HEK293T (cell line): ENCODE results near the gene EFCAB6.

Experiments used
- FOXK2 ChIP-seq: fragments of 450-650 bp; IDR thresholded peaks from 2 replicates; pipeline ENCODE4 v1.6.1; 2016; ENCODE audit warnings: mild to moderate bottlenecking
- HDGF ChIP-seq: fragments of 450-650 bp; IDR thresholded peaks from 2 replicates; pipeline ENCODE4 v1.6.1; 2017; ENCODE audit warnings: antibody characterized with exemption, borderline replicate concordance
- LEF1 ChIP-seq: fragments of 450-650 bp; IDR thresholded peaks from 2 replicates; pipeline ENCODE4 v1.6.1; 2017; ENCODE audit warnings: mild to moderate bottlenecking, borderline replicate concordance
- NFRKB ChIP-seq: fragments of 450-650 bp; IDR thresholded peaks from 2 replicates; pipeline ENCODE4 v1.6.1; 2016; ENCODE audit warnings: mild to moderate bottlenecking, moderate library complexity
- SUZ12 ChIP-seq: fragments of 450-650 bp; IDR thresholded peaks from 2 replicates; pipeline ENCODE4 v1.6.1; 2016; ENCODE audit warnings: mild to moderate bottlenecking

- TF ChIP-seq SUZ12 (no peak), HDGF (no peak), NFRKB (no peak), LEF1 (no peak), FOXK2 (no peak)
Measured at GRCh38 chr22:43706571-43707328, 105.4 kb downstream of the EFCAB6 start.
